HG03139 (cell line): ENCODE results near the gene WTAP.
"Not testable (repeated sequence)": the region's sequence is repeated elsewhere in the genome, so short reads cannot be mapped to it uniquely, and the experiment has no call there.

Experiments used
- ATAC-seq: cut with Tn5 transposase; IDR thresholded peaks from one replicate; pipeline ENCODE4 v1.9.1; 2021; ENCODE audit not compliant: unreplicated experiment

Gene WTAP

GRCh38 chr6:159726918-159727716 is at the start of gene WTAP:
Gene WTAP (plus strand): TSS chr6:159727506. CDS start chr6:159736266, 8,760 bp downstream.
- ATAC-seq = peak; percentile 75

- no peak for ATAC-seq
Observed at GRCh38 chr6:159677506-159678165, 49.7 kb upstream of the WTAP start.

GRCh38 chr6:159678574-159678973 is 48.7 kb upstream of the WTAP start:
- no peak for ATAC-seq

DNA sequence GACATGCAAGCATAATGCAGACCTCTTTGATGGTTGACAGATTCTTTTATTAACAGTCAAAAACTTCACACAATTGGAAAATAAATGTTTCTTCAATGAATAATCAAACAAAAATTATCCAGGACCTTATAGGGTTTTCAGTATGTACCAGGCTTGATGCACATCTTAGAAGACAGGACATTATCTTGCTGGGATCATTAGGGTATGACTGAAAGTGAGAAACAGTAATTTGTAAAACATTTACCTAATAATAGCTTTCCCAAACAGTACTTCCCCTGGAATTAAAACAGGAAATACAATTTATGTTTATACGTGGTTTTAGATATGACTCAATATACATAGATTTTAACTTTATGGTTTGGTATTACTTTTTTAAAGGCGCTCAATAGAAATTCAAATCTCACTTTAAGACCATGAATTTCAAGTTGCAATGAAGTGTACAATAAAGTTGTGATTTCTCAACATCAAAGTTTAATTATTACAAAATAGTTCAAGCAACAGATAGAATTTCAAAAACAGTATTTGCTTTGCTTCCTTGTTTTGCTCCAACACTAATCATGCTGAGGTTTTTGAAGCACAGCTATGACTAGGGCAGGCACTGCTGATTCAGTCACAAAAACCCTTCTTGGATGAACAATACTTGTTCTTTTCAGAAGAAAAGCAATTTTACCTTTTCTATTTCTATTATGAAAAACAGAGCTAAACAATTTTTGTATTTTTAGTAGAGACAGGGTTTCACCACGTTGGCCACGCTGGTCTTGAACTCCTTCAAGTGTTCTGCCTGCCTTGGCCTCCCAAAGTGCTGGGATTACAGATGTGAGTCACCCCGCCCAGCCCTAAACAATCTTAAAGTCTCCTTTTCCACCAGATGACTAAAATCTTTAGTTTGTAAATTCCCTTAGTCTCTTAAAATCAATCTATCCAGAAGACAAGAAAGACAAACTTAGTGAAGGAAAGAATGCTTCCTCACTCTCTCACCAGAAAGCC is 47.9 kb upstream of the WTAP start:
- ATAC-seq = no peak

GRCh38 chr6:159680104-159680503 is 47.2 kb upstream of the WTAP start:
- no peak for ATAC-seq

DNA sequence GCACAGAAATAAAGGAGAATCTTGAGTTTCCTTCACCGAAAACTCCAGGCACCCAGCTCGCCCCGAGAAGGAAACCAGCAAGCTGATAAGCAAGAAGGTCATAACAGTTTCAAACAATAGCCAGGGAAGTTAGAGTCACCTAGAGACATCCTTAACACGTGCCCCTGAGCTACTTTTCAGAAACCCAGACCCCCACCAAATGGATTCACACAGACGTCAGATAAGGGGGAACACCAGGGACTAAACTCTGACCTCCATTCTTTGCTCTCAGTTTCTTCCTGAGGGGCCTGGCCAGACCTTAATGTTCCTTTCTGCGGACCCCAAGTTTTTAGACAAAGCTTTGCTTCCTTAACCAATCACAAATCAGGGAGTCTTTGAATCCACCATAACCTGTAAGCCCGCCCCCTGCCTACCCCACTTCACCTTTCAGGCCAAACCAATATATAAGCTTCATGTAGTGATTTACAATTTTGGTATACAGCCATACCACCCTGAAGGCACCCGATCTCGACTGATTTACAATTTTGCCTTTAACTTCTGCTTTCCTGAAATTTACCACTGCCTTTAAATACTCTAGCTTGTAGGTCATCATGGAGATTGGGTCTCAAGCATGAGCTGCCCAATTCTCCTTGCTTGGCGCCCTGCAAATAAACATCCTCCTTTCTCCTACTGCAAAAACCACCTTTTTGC is 46.0 kb upstream of the WTAP start:
- ATAC-seq = no peak

GRCh38 chr6:159682295-159682694 is 45.0 kb upstream of the WTAP start:
- ATAC-seq = no peak

- ATAC-seq = no peak
Observed at GRCh38 chr6:159682810-159683209, 44.5 kb upstream of the WTAP start.

DNA sequence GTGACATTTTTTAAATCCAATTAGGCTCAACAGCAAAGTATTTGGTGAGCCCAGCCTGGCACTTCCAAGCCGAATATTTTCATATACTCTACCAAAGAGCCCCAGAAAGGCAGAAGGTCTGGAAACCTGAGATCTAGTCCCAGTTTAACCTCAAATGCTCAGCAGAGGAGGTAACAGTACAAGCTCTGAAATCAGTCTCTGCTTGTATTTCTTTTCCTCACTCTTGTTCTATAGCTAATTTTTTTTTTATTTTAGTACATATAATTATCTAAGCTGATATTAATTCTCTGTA is 43.3 kb upstream of the WTAP start:
- no peak for ATAC-seq

DNA sequence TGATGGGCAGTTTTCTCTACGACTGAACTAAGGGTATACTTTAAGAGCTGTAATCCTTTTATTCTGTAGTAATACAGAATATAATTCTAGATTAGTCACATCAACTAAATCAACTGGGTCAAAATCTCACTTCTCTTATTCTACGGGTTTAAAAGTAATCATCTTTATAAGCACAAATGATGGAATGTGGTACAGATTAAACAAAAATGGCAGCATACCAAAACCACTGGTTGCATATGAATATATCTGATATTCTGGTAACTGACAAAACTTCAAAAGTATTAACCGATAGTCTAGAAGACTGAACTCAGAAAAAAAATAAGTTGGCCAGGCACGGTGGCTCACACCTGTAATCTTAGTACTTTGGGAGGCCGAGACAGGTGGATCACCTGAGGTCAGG is 41.3 kb upstream of the WTAP start:
- ATAC-seq = no peak

DNA sequence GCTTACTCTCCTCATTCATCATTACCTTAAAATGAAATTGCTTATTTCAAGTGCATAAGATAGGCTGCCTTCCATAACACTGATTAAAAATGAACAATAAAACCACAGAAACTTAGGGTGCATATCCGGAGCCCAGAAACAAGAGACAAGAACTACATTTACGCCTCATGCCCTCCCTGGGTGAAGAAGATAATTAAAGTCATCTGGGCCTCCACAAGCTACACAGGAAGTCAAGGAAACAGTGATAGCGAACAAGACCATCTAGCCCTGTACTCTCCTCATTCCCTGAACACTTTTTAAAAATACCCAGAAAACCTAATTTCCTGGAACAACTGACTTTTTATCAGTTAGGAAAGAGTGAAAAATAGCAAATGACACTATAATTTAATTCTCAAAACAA is 40.6 kb upstream of the WTAP start:
- ATAC-seq = no peak

DNA sequence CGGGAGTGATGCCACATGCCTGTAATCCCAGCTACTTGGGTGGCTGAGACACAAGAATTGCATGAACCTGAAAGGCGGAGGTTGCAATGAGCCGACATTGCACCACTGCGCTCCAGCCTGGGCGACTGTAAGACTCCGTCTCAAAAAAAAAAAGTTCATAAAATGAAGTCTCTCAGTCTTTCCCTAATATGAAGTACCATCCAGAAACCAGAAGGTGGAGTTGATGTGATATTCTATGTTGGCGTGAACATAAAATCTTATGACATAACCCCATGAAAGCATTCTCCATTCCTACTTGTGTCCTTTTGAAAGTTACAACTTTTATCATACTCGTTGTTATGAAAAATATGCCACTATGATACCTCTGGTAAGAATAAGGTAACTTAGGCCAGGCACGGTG is 40.0 kb upstream of the WTAP start:
- ATAC-seq = no peak

GRCh38 chr6:159688266-159688905 is 38.9 kb upstream of the WTAP start:
- ATAC-seq = no peak

- no peak for ATAC-seq
Observed at GRCh38 chr6:159689001-159689400, 38.3 kb upstream of the WTAP start.

GRCh38 chr6:159690135-159690534 is 37.2 kb upstream of the WTAP start:
- not testable (repeated sequence) for ATAC-seq

DNA sequence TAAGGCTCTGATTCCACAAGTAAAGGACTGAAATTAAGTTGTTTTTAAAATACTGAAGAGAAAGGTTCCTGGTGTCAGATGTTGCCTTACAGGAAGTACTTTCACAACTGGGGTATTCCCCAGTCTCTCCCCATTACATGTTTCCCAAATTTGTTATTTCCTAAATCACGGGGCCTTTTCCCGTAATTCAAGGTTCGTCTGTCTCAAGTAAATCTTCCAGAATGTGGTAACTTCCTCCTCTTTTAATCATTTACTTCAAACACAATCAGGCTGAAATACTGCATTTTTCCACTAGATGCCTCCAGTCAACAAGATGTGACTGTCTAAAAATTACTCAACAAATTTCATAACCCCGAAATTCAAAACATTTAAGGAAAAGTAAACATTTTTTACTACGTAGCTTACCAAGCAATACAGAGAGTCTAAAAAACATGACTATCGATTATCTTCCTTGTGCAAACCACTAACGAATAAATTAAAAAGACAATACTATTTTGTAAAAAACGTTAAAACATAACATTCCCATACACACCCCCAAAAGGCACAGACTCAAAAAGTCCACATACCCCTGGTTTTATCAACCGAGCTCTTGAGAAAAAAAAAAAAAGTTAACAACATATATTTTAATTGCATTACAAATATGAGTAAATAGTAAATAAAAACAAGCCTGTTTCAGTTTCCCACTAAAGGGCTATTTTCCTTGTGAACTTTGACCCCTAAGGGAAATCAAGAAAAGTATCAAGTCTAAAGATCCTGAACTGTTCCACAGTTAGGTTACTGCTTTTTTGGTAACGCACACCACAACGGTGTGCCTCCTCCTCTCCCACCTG is 36.0 kb upstream of the WTAP start:
- no peak for ATAC-seq

- ATAC-seq = no peak
Observed at GRCh38 chr6:159691963-159692287, 35.4 kb upstream of the WTAP start.

DNA sequence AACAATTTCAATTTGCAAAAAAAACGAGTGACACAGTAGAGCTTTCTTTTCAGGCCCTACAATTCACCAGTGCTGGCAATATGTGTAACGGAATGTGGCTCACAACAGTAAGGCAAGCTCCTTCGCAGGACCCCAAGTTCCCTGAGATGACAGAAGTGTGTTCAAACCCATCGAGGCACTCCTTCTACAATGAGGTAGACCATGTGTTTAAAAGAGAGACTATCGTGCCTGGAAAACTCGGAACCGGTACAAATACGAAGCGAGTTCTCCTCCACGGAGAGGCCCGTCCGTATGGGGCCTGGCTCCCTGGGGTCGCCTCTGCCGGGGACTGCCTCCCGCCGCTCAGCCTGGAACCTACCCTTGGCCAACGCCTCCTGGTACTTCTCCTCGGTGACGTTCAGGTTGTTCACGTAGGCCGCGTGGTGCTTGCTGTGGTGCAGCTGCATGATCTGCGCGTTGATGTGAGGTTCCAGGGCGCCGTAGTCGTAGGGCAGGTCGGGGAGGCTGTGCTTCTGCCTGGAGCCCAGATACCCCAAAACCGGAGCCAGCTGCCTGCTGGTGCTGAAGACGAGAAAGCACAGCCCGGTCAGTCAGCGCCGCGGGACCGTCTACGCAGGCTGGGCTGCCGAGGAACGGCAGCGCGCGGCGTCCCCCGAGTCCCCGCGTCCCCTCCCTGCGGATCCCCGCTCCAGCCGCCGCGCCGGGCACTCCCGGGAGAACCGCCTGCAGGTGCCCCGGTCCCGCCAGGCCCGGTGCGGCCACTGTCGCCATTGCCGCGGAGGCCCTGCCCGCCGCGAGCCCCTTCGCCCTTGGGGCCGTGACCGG is 34.8 kb upstream of the WTAP start:
- ATAC-seq = peak; percentile 32
